Measurements from ENCODE around the gene PITHD1. TPM values are rescaled to one million over a fixed set of nuclear protein-coding genes. Genes with fewer than 3 reads are reported as not detected.
A peak's percentile ranks its signal among the peaks of the same experiment; 100 is the strongest.

PITHD1 gene
- total RNA-seq, 6 donors from 2014 or later = 29.5 to 57.0 (median 45.1) TPM

DNA sequence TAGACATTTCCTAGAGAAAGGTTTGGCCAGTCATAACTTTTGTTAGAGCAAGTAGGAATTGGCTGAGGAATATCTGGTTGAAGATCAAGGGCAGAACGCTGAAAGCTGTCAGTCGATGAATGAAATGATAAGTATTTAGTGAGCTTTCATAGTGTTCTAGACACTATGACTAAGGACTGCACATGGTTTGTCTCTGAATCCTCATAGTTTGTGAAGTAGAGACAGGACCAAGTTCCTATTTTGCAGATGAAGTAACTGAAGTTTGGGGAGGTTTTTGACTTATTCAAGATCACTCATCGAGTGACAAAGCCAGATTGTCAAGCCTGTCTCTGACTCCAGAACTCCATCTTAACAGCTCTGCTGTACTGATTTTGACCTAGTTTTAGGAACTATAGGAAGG lies 30.2 kb upstream of the PITHD1 start:
- Histone ChIP-seq H3K27me3 (no peaks in the 10 kb centered on the region), H3K4me1 (peaks cover 26 to 51% (median 39%) of the 10 kb centered on the region in 4 donors), H3K27ac (peak overlapping the region in 1 of 4 donors; percentile 7), H3K4me3 (no peak overlapping the region), H3K36me3 (peaks cover 24 to 50% (median 27%) of the 10 kb centered on the region in 4 donors), H3K9me3 (no peaks in the 10 kb centered on the region)
- ATAC-seq (ENCODE audit: low FRiP score in 2 of 2) (no peak), DNase-seq (no peak)
- WGBS, 2 donors = 52 to 78% methylated on average over 3 of the region's 3 CpGs
- TF ChIP-seq POLR2A (IDR thresholded peaks at IDR 0.05) = no peak
- TF ChIP-seq POLR2AphosphoS5 (IDR thresholded peaks at IDR 0.05) = no peak
- TF ChIP-seq, protein P1, sequence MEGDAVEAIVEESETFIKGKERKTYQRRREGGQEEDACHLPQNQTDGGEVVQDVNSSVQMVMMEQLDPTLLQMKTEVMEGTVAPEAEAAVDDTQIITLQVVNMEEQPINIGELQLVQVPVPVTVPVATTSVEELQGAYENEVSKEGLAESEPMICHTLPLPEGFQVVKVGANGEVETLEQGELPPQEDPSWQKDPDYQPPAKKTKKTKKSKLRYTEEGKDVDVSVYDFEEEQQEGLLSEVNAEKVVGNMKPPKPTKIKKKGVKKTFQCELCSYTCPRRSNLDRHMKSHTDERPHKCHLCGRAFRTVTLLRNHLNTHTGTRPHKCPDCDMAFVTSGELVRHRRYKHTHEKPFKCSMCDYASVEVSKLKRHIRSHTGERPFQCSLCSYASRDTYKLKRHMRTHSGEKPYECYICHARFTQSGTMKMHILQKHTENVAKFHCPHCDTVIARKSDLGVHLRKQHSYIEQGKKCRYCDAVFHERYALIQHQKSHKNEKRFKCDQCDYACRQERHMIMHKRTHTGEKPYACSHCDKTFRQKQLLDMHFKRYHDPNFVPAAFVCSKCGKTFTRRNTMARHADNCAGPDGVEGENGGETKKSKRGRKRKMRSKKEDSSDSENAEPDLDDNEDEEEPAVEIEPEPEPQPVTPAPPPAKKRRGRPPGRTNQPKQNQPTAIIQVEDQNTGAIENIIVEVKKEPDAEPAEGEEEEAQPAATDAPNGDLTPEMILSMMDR (IDR thresholded peaks at IDR 0.05) = no peak
- TF ChIP-seq EP300 (IDR thresholded peaks at IDR 0.05) = no peak

DNA sequence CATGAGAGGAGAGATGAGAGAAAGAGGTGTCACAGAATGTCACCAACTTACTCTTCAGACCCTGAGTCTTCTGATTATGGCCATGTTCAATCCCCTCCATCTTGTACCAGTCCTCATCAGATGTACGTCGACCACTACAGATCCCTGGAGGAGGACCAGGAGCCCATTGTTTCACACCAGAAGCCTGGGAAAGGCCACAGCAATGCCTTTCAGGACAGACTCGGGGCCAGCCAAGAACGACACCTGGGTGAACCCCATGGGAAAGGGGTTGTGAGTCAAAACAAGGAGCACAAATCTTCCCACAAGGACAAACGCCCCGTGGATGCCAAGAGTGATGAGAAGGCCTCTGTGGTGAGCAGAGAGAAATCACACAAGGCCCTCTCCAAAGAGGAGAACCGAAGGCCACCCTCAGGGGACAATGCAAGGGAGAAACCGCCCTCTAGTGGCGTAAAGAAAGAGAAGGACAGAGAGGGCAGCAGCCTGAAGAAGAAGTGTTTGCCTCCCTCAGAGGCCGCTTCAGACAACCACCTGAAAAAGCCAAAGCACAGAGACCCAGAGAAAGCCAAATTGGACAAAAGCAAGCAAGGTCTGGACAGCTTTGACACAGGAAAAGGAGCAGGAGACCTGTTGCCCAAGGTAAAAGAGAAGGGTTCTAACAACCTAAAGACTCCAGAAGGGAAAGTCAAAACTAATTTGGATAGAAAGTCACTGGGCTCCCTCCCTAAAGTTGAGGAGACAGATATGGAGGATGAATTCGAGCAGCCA lies 27.0 kb upstream of the PITHD1 start:
- H3K4me1 ChIP-seq = peaks cover 13 to 30% (median 22%) of the 10 kb centered on the region in 4 donors
- peak; percentile 59 to 69 for ATAC-seq (ENCODE audit: low FRiP score in 2 of 2)
- no peaks in the 10 kb centered on the region for H3K9me3 ChIP-seq
- 62 to 63% methylated on average over 11 of the region's 11 CpGs for WGBS, 2 donors
- H3K4me3 ChIP-seq = no peak overlapping the region
- H3K27ac ChIP-seq = no peak overlapping the region
- DNase-seq = peak in 1 of 2 donors; percentile 36
- H3K27me3 ChIP-seq = no peaks in the 10 kb centered on the region
- no peak for TF ChIP-seq POLR2AphosphoS5 (IDR thresholded peaks at IDR 0.05)
- TF ChIP-seq, protein P1 (IDR thresholded peaks at IDR 0.05) = peak in 5 of 6 experiments; percentile 35 to 54 (median 51)
- peaks cover 54 to 76% (median 58%) of the 10 kb centered on the region in 4 donors for H3K36me3 ChIP-seq

DNA sequence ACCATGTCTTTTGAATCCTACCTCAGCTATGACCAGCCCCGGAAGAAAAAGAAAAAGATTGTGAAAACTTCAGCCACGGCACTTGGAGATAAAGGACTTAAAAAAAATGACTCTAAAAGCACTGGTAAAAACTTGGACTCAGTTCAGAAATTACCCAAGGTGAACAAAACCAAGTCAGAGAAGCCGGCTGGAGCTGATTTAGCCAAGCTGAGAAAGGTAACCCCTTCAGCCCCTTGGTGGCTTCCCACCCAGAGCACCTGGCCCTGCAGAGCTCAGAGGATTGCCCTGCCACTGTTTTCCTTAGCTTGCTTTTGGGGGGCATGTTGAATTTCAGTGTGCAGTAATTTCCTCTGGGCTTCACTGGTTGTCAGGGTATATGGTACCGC lies 26.4 kb upstream of the PITHD1 start:
- H3K36me3 ChIP-seq = peaks cover 60 to 77% (median 64%) of the 10 kb centered on the region in 4 donors

DNA sequence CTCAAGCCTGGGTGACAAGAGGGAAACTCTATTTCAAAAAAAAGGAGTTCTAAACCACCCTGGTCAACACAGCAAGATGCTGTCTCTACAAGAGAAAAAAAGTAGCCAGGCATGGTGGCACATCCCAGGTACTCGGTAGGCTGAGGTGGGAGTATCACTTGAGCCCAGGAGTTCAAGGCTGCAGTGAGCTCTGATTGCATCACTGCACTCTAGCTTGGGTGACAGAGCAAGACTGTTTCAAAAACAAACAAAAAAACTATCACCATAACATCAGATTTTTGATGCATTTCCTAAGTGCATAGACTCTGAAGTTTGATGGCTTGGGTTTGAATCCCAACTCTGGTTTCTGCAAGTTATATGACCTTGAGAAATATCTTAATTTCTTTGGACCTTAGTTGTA lies 25.3 kb upstream of the PITHD1 start:
- Histone ChIP-seq H3K4me3 (no peak overlapping the region), H3K27me3 (no peaks in the 10 kb centered on the region), H3K4me1 (peaks cover 5 to 21% (median 12%) of the 10 kb centered on the region in 4 donors), H3K27ac (no peak overlapping the region), H3K9me3 (no peaks in the 10 kb centered on the region), H3K36me3 (peaks cover 69 to 83% (median 74%) of the 10 kb centered on the region in 4 donors)
- WGBS, 2 donors = 82 to 91% methylated on average over 1 of the region's 1 CpG
- TF ChIP-seq, protein P1 (IDR thresholded peaks at IDR 0.05) = no peak
- TF ChIP-seq EP300 (IDR thresholded peaks at IDR 0.05) (no peak), POLR2AphosphoS5 (IDR thresholded peaks at IDR 0.05) (no peak), POLR2A (IDR thresholded peaks at IDR 0.05) (no peak)
- no peak for ATAC-seq (ENCODE audit: low FRiP score in 2 of 2)
- no peak for DNase-seq

More for the DNA sequence above, 26.4 kb upstream of the PITHD1 start:
- no peak for DNase-seq
- peaks cover 11 to 27% (median 20%) of the 10 kb centered on the region in 4 donors for H3K4me1 ChIP-seq
- no peak overlapping the region for H3K27ac ChIP-seq
- H3K9me3 ChIP-seq = no peaks in the 10 kb centered on the region
- H3K27me3 ChIP-seq = no peaks in the 10 kb centered on the region
- no peak for TF ChIP-seq POLR2A (IDR thresholded peaks at IDR 0.05)
- TF ChIP-seq POLR2AphosphoS5 (IDR thresholded peaks at IDR 0.05) = no peak
- no peak for TF ChIP-seq EP300 (IDR thresholded peaks at IDR 0.05)
- TF ChIP-seq, protein P1 (IDR thresholded peaks at IDR 0.05) = no peak
- WGBS, 2 donors = 71 to 85% methylated on average over 4 of the region's 4 CpGs
- no peak overlapping the region for H3K4me3 ChIP-seq
- no peak for ATAC-seq (ENCODE audit: low FRiP score in 2 of 2)

All from upper lobe of left lung (tissue), 6 donors.